ENCODE results near the gene SGCD. TPM values are rescaled to one million over a fixed set of nuclear protein-coding genes. Genes with fewer than 3 reads are reported as not detected.

Gene SGCD
- total and polyA plus RNA-seq, 4 donors: 0.79 to 20.9 (median 6.0) TPM

GRCh38 chr5:156532921-156533320, 206.0 kb downstream of the SGCD start:
- H3K27ac ChIP-seq (ENCODE audit: low read depth in 1 of 2, low read length in 1 of 2): no peak overlapping the region
- no peaks in the 10 kb centered on the region for H3K36me3 ChIP-seq (ENCODE audit: control insufficient read depth in 4 of 4, insufficient read depth in 4 of 4, low read length in 4 of 4)
- no peak for TF ChIP-seq CTCF (IDR thresholded peaks at IDR 0.05; ENCODE audit: control extremely low read depth, extremely low read depth)
- H3K9me3 ChIP-seq (ENCODE audit: control insufficient read depth in 4 of 4, insufficient read depth in 3 of 4, low read length in 3 of 4): no peaks in the 10 kb centered on the region
- ATAC-seq (ENCODE audit: insufficient read depth, low FRiP score) (no peak), DNase-seq (no peak)
- no peaks in the 10 kb centered on the region for H3K27me3 ChIP-seq (ENCODE audit: control insufficient read depth in 3 of 3, insufficient read depth in 3 of 3, low read length in 2 of 3)
- no peak overlapping the region for H3K9ac ChIP-seq (ENCODE audit: insufficient read depth in 1 of 2, low read length in 2 of 2)
- no peak overlapping the region for H3K4me3 ChIP-seq
- WGBS, 2 donors: 76% methylated on average over 4 of the region's 4 CpGs
- peaks cover 0 to 7% (median 4%) of the 10 kb centered on the region in 5 donors for H3K4me1 ChIP-seq (ENCODE audit: control insufficient read depth in 5 of 5, insufficient read depth in 5 of 5, low read length in 5 of 5)

- ATAC-seq (ENCODE audit: insufficient read depth, low FRiP score): no peak
- 80 to 81% methylated on average over 2 of the region's 2 CpGs for WGBS, 2 donors
- no peaks in the 10 kb centered on the region for H3K36me3 ChIP-seq (ENCODE audit: control insufficient read depth in 4 of 4, insufficient read depth in 4 of 4, low read length in 4 of 4)
- no peak overlapping the region for H3K9ac ChIP-seq (ENCODE audit: insufficient read depth in 1 of 2, low read length in 2 of 2)
- DNase-seq: no peak
- no peak overlapping the region for H3K4me3 ChIP-seq
- H3K27me3 ChIP-seq (ENCODE audit: control insufficient read depth in 3 of 3, insufficient read depth in 3 of 3, low read length in 2 of 3): no peaks in the 10 kb centered on the region
- no peak overlapping the region for H3K27ac ChIP-seq (ENCODE audit: low read depth in 1 of 2, low read length in 1 of 2)
- peaks cover 0 to 7% (median 2%) of the 10 kb centered on the region in 5 donors for H3K4me1 ChIP-seq (ENCODE audit: control insufficient read depth in 5 of 5, insufficient read depth in 5 of 5, low read length in 5 of 5)
- no peak for TF ChIP-seq CTCF (IDR thresholded peaks at IDR 0.05; ENCODE audit: control extremely low read depth, extremely low read depth)
- no peaks in the 10 kb centered on the region for H3K9me3 ChIP-seq (ENCODE audit: control insufficient read depth in 4 of 4, insufficient read depth in 3 of 4, low read length in 3 of 4)
These were observed 207.1 kb downstream of the SGCD start for GRCh38 chr5:156534085-156534484.

GRCh38 chr5:156534906-156535485, 208.0 kb downstream of the SGCD start:
- peaks cover 0 to 2% (median 0%) of the 10 kb centered on the region in 5 donors for H3K4me1 ChIP-seq (ENCODE audit: control insufficient read depth in 5 of 5, insufficient read depth in 5 of 5, low read length in 5 of 5)
- no peak overlapping the region for H3K27ac ChIP-seq (ENCODE audit: low read depth in 1 of 2, low read length in 1 of 2)
- no peak for DNase-seq
- 73 to 81% methylated on average over 2 of the region's 2 CpGs for WGBS, 2 donors
- no peak overlapping the region for H3K4me3 ChIP-seq
- TF ChIP-seq CTCF (IDR thresholded peaks at IDR 0.05; ENCODE audit: control extremely low read depth, extremely low read depth): no peak
- no peaks in the 10 kb centered on the region for H3K27me3 ChIP-seq (ENCODE audit: control insufficient read depth in 3 of 3, insufficient read depth in 3 of 3, low read length in 2 of 3)
- ATAC-seq (ENCODE audit: insufficient read depth, low FRiP score): no peak
- H3K36me3 ChIP-seq (ENCODE audit: control insufficient read depth in 4 of 4, insufficient read depth in 4 of 4, low read length in 4 of 4): no peaks in the 10 kb centered on the region
- H3K9me3 ChIP-seq (ENCODE audit: control insufficient read depth in 4 of 4, insufficient read depth in 3 of 4, low read length in 3 of 4): no peaks in the 10 kb centered on the region
- no peak overlapping the region for H3K9ac ChIP-seq (ENCODE audit: insufficient read depth in 1 of 2, low read length in 2 of 2)

GRCh38 chr5:156540491-156540890, 213.5 kb downstream of the SGCD start:
- DNase-seq (no peak), ATAC-seq (ENCODE audit: insufficient read depth, low FRiP score) (no peak)
- H3K4me3 ChIP-seq: no peak overlapping the region
- no peaks in the 10 kb centered on the region for H3K27me3 ChIP-seq (ENCODE audit: control insufficient read depth in 3 of 3, insufficient read depth in 3 of 3, low read length in 2 of 3)
- WGBS, 2 donors: 69 to 78% methylated on average over 3 of the region's 3 CpGs
- no peaks in the 10 kb centered on the region for H3K36me3 ChIP-seq (ENCODE audit: control insufficient read depth in 4 of 4, insufficient read depth in 4 of 4, low read length in 4 of 4)
- H3K27ac ChIP-seq (ENCODE audit: low read depth in 1 of 2, low read length in 1 of 2): no peak overlapping the region
- no peak for TF ChIP-seq CTCF (IDR thresholded peaks at IDR 0.05; ENCODE audit: control extremely low read depth, extremely low read depth)
- no peaks in the 10 kb centered on the region for H3K9me3 ChIP-seq (ENCODE audit: control insufficient read depth in 4 of 4, insufficient read depth in 3 of 4, low read length in 3 of 4)
- H3K4me1 ChIP-seq (ENCODE audit: control insufficient read depth in 5 of 5, insufficient read depth in 5 of 5, low read length in 5 of 5): peaks cover 0 to 8% (median 4%) of the 10 kb centered on the region in 5 donors
- no peak overlapping the region for H3K9ac ChIP-seq (ENCODE audit: insufficient read depth in 1 of 2, low read length in 2 of 2)
